Lower leg skin (tissue), 3 donors: Measurements from ENCODE around the gene ENTR1.

ENCODE experiments used
- CTCF ChIP-seq, 3 donors: fragments of 450-650 bp; IDR thresholded peaks; one replicate each; pipeline ENCODE4 v1.5.1; 2016; ENCODE audit warnings: antibody characterized with exemption in 3 of 3, mild to moderate bottlenecking in 3 of 3, moderate library complexity in 2 of 3
- POLR2A ChIP-seq, 2 donors: fragments of 450-650 bp; IDR thresholded peaks; one replicate each; pipeline ENCODE4 v1.6.1; 2016 to 2017; ENCODE audit warnings: antibody characterized with exemption in 2 of 2, mild to moderate bottlenecking in 1 of 2, moderate library complexity in 1 of 2

GRCh38 chr9:136353088-136353487, 57.3 kb downstream of the ENTR1 start:
- TF ChIP-seq CTCF (IDR thresholded peaks at IDR 0.05), result no peak
- no peak for TF ChIP-seq POLR2A (IDR thresholded peaks at IDR 0.05)
